Activated CD4-positive, alpha-beta memory T cell treated with anti-CD3 and anti-CD28 coated beads for 36 hours (primary cell): ENCODE data around the gene PLTP. TPM values are rescaled to one million over a fixed set of nuclear protein-coding genes. Genes with fewer than 3 reads are reported as not detected.
"Not testable (repeated sequence)": the region's sequence is repeated elsewhere in the genome, so short reads cannot be mapped to it uniquely, and the experiment has no call there.

Experiments
- CTCF ChIA-PET: fragments of 350-600 bp; sonication (Branson Sonifier 250); formaldehyde crosslinking; loops from one replicate; lab custom pipeline; 2021; ENCODE audit warnings: antibody characterized with exemption, inconsistent platforms; lab: Charles Lee
- POLR2A ChIA-PET: fragments of 350-600 bp; sonication (Branson Sonifier 250); formaldehyde crosslinking; loops from one replicate; lab custom pipeline; 2021; ENCODE audit warnings: antibody characterized with exemption; lab: Charles Lee
- DNase-seq: peaks from one replicate; pipeline ENCODE4 v3.0.0-alpha.2; 2020
- H3K27ac Mint-ChIP-seq: one replicate; pipeline ENCODE4 v1.8.0; 2021; ENCODE audit warnings: mixed read lengths
- H3K27me3 Mint-ChIP-seq: one replicate; pipeline ENCODE4 v1.8.0; 2021; ENCODE audit warnings: mixed read lengths
- H3K36me3 Mint-ChIP-seq: one replicate; pipeline ENCODE4 v1.8.0; 2021; ENCODE audit warnings: mixed read lengths
- H3K4me1 Mint-ChIP-seq: one replicate; pipeline ENCODE4 v1.8.0; 2021; ENCODE audit warnings: low read depth, mixed read lengths
- H3K4me3 Mint-ChIP-seq: one replicate; pipeline ENCODE4 v1.8.0; 2021; ENCODE audit warnings: mild to moderate bottlenecking, mixed read lengths
- H3K9me3 Mint-ChIP-seq: one replicate; pipeline ENCODE4 v1.8.0; 2021; ENCODE audit warnings: mixed read lengths
- intact Hi-C: fragments of 100-400 bp; cut with micrococcal nuclease; formaldehyde crosslinking; loops from one replicate; pipeline ENCODE4 v1.15.1; 2023
- total RNA-seq, 2 experiments: library from RNA; stranded (reverse); gene quantifications; one replicate each; pipeline ENCODE4 v1.2.3, GENCODE V29; 2021

PLTP gene
- total RNA-seq, 2 experiments from 2014 or later: 9.4 to 9.5 TPM

GRCh38 chr20:45904583-45905504 lies 7.1 kb downstream of the PLTP start:
- Mint-ChIP-seq H3K9me3 (no peaks in the 10 kb centered on the region), H3K4me1 (peaks cover under 1% of the 10 kb centered on the region), H3K36me3 (no peaks in the 10 kb centered on the region), H3K27me3 (no peaks in the 10 kb centered on the region), H3K4me3 (no peak overlapping the region), H3K27ac (no peak overlapping the region)
- intact Hi-C loops: no loop called here
- DNase-seq: no peak
- POLR2A ChIA-PET: no interaction called here
- CTCF ChIA-PET: interaction anchor here (1.1 to 1.3 kb wide), 2 partner anchors 109 to 113 kb away, joined by 3 to 4 read pairs; partner anchors contain the start of genes DNTTIP1 and WFDC3

- intact Hi-C loops: no loop called here
- Mint-ChIP-seq H3K36me3 (peaks cover 12% of the 10 kb centered on the region), H3K4me3 (no peak overlapping the region), H3K9me3 (no peaks in the 10 kb centered on the region), H3K27me3 (no peaks in the 10 kb centered on the region), H3K4me1 (no peaks in the 10 kb centered on the region), H3K27ac (no peak overlapping the region)
- CTCF ChIA-PET: no interaction called here
- DNase-seq: no peak
- POLR2A ChIA-PET: no interaction called here
Measured at GRCh38 chr20:45902199-45902701, 9.7 kb downstream of the PLTP start.

GRCh38 chr20:45901332-45901731 lies 10.6 kb downstream of the PLTP start:
- POLR2A ChIA-PET, H3K4me3 Mint-ChIP-seq, CTCF ChIA-PET: not testable (repeated sequence)

GRCh38 chr20:45899046-45899835 lies 12.7 kb downstream of the PLTP start:
- no peak overlapping the region for H3K27ac Mint-ChIP-seq
- intact Hi-C loops: no loop called here
- DNase-seq: no peak
- ChIA-PET POLR2A (interaction anchor here (0.6 kb wide), 1 partner anchor 18 kb away, joined by 6 read pairs; no protein-coding TSS in a partner anchor), CTCF (no interaction called here)
- H3K4me1 Mint-ChIP-seq: no peaks in the 10 kb centered on the region
- no peaks in the 10 kb centered on the region for H3K27me3 Mint-ChIP-seq
- no peaks in the 10 kb centered on the region for H3K9me3 Mint-ChIP-seq
- H3K36me3 Mint-ChIP-seq: peaks cover 15% of the 10 kb centered on the region
- no peak overlapping the region for H3K4me3 Mint-ChIP-seq

More at GRCh38 chr20:45901332-45901731, 10.6 kb downstream of the PLTP start:
- peaks cover 14% of the 10 kb centered on the region for H3K36me3 Mint-ChIP-seq
- H3K27ac Mint-ChIP-seq, H3K4me1 Mint-ChIP-seq, H3K27me3 Mint-ChIP-seq, intact Hi-C loops, DNase-seq, H3K9me3 Mint-ChIP-seq: not testable (repeated sequence)

GRCh38 chr20:45898285-45898684 lies 13.7 kb downstream of the PLTP start:
- intact Hi-C loops: no loop called here
- CTCF ChIA-PET: no interaction called here

GRCh38 chr20:45897692-45898091 lies 14.3 kb downstream of the PLTP start:
- no peaks in the 10 kb centered on the region for H3K9me3 Mint-ChIP-seq
- intact Hi-C loops: no loop called here
- no peak overlapping the region for H3K4me3 Mint-ChIP-seq
- peaks cover 20% of the 10 kb centered on the region for H3K36me3 Mint-ChIP-seq
- peaks cover 14% of the 10 kb centered on the region for H3K4me1 Mint-ChIP-seq
- H3K27me3 Mint-ChIP-seq: no peaks in the 10 kb centered on the region
- POLR2A ChIA-PET: interaction anchor here (0.5 to 1.5 kb wide), 3 partner anchors 9 to 13 kb away, joined by 3 read pairs; no protein-coding TSS in a partner anchor
- CTCF ChIA-PET: no interaction called here
- no peak for DNase-seq
- no peak overlapping the region for H3K27ac Mint-ChIP-seq

More at GRCh38 chr20:45898285-45898684, 13.7 kb downstream of the PLTP start:
- POLR2A ChIA-PET: no interaction called here
- Mint-ChIP-seq H3K27ac (no peak overlapping the region), H3K4me3 (no peak overlapping the region), H3K36me3 (peaks cover 20% of the 10 kb centered on the region), H3K27me3 (no peaks in the 10 kb centered on the region), H3K9me3 (no peaks in the 10 kb centered on the region), H3K4me1 (peaks cover 8% of the 10 kb centered on the region)
- no peak for DNase-seq

- CTCF ChIA-PET: no interaction called here
- POLR2A ChIA-PET: interaction anchor here (0.5 to 1.5 kb wide), 3 partner anchors 9 to 13 kb away, joined by 3 read pairs; no protein-coding TSS in a partner anchor
- intact Hi-C loops: no loop called here
- Mint-ChIP-seq H3K9me3 (no peaks in the 10 kb centered on the region), H3K27ac (no peak overlapping the region), H3K4me3 (no peak overlapping the region), H3K4me1 (peaks cover 18% of the 10 kb centered on the region), H3K27me3 (no peaks in the 10 kb centered on the region), H3K36me3 (peaks cover 20% of the 10 kb centered on the region)
- no peak for DNase-seq
Measured at GRCh38 chr20:45897289-45897688, 14.7 kb downstream of the PLTP start.

GRCh38 chr20:45896641-45897161 lies 15.3 kb downstream of the PLTP start:
- ChIA-PET CTCF (no interaction called here), POLR2A (interaction anchor here (0.6 to 1.5 kb wide), 2 partner anchors 12 to 38 kb away, joined by 3 read pairs; no protein-coding TSS in a partner anchor)
- no peak overlapping the region for H3K4me3 Mint-ChIP-seq
- no peaks in the 10 kb centered on the region for H3K9me3 Mint-ChIP-seq
- no peaks in the 10 kb centered on the region for H3K27me3 Mint-ChIP-seq
- DNase-seq: no peak
- intact Hi-C loops: no loop called here
- H3K36me3 Mint-ChIP-seq: peaks cover 20% of the 10 kb centered on the region
- H3K27ac Mint-ChIP-seq: no peak overlapping the region
- H3K4me1 Mint-ChIP-seq: peaks cover 21% of the 10 kb centered on the region

GRCh38 chr20:45894797-45895196 lies 17.2 kb downstream of the PLTP start:
- CTCF ChIA-PET: interaction anchor here (0.6 to 1.1 kb wide), 2 partner anchors 74 to 75 kb away, joined by 3 read pairs; no protein-coding TSS in a partner anchor
- POLR2A ChIA-PET: interaction anchor here (1.4 kb wide), 1 partner anchor 39 kb away, joined by 4 read pairs; no protein-coding TSS in a partner anchor
- intact Hi-C loops: no loop called here
- Mint-ChIP-seq H3K36me3 (peaks cover 20% of the 10 kb centered on the region), H3K4me1 (peaks cover 30% of the 10 kb centered on the region), H3K27me3 (no peaks in the 10 kb centered on the region), H3K9me3 (no peaks in the 10 kb centered on the region), H3K27ac (no peak overlapping the region), H3K4me3 (no peak overlapping the region)
- DNase-seq: no peak

GRCh38 chr20:45893831-45894230 lies 18.1 kb downstream of the PLTP start:
- H3K27me3 Mint-ChIP-seq: no peaks in the 10 kb centered on the region
- peaks cover 31% of the 10 kb centered on the region for H3K4me1 Mint-ChIP-seq
- no peaks in the 10 kb centered on the region for H3K9me3 Mint-ChIP-seq
- DNase-seq: no peak
- ChIA-PET CTCF (interaction anchor here (0.8 to 1.6 kb wide), 4 partner anchors 69 to 95 kb away, joined by 3 to 5 read pairs (median 3); no protein-coding TSS in a partner anchor), POLR2A (interaction anchor here (1.4 kb wide), 1 partner anchor 40 kb away, joined by 4 read pairs; no protein-coding TSS in a partner anchor)
- intact Hi-C loops: loop anchor here (2.0 kb wide), 1 partner anchor 17 kb away; no protein-coding TSS in a partner anchor
- peaks cover 17% of the 10 kb centered on the region for H3K36me3 Mint-ChIP-seq
- H3K4me3 Mint-ChIP-seq: no peak overlapping the region
- no peak overlapping the region for H3K27ac Mint-ChIP-seq

GRCh38 chr20:45892828-45893500 lies 19.0 kb downstream of the PLTP start:
- H3K36me3 Mint-ChIP-seq: peaks cover 13% of the 10 kb centered on the region
- POLR2A ChIA-PET: interaction anchor here (1.8 to 4.5 kb wide), 2 partner anchors 41 to 80 kb away, joined by 4 to 23 read pairs; partner anchors contain the start of genes PCIF1 and UBE2C
- H3K27ac Mint-ChIP-seq: peak overlapping the region; percentile 74
- H3K9me3 Mint-ChIP-seq: no peaks in the 10 kb centered on the region
- DNase-seq: peak; percentile 64
- CTCF ChIA-PET: interaction anchor here (0.8 to 1.9 kb wide), 5 partner anchors 69 to 94 kb away, joined by 3 to 6 read pairs (median 4); no protein-coding TSS in a partner anchor
- H3K27me3 Mint-ChIP-seq: no peaks in the 10 kb centered on the region
- H3K4me3 Mint-ChIP-seq: peak overlapping the region; percentile 85
- H3K4me1 Mint-ChIP-seq: peaks cover 31% of the 10 kb centered on the region
- intact Hi-C loops: loop anchor here (2.0 kb wide), 1 partner anchor 18 kb away; no protein-coding TSS in a partner anchor
